ENCODE measurements around the gene CD44.

The CD44 gene

DNA sequence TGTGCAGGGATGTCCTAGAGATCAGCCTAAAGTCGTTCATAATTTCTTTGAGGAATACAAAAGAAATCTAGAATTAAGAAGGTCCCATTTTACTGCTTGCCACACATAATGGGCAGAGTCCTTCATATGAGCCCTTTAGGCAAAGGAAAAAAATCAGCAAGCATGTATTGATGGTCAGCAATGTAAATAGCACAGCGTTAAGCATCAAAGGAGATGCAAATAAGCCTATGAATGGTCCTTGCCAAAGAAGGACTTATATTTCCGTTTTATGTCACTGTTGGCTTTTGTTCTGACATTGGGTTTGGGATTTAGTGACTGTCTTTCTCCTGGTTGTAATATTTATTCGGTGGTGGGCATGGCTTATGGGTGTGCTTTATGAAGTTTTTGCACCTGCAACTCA lies 69.8 kb downstream of the CD44 start:
- no peak overlapping the region for H2AFZ ChIP-seq (ENCODE audit: low read length)
- H3K9ac ChIP-seq (ENCODE audit: low read length) = no peak overlapping the region
- H3F3A ChIP-seq (ENCODE audit: insufficient read depth, low read length) = no peaks in the 10 kb centered on the region
- no peaks in the 10 kb centered on the region for H3K4me1 ChIP-seq (ENCODE audit: insufficient read depth, low read length, severe bottlenecking)
- no peaks in the 10 kb centered on the region for H3K36me3 ChIP-seq (ENCODE audit: insufficient read depth, low read length)
- no peaks in the 10 kb centered on the region for H4K20me1 ChIP-seq (ENCODE audit: insufficient read depth, low read length)
- no peaks in the 10 kb centered on the region for H3K79me2 ChIP-seq (ENCODE audit: insufficient read depth, low read length)
- H3K9me2 ChIP-seq (ENCODE audit: low read depth, low read length) = no peaks in the 10 kb centered on the region
- H3K4me2 ChIP-seq (ENCODE audit: low read length) = no peak overlapping the region
- H3K9me3 ChIP-seq (ENCODE audit: low read length) = no peaks in the 10 kb centered on the region
- no peak overlapping the region for H3K27ac ChIP-seq (ENCODE audit: low read depth, low read length, poor library complexity, severe bottlenecking)
- TF ChIP-seq, protein P1, sequence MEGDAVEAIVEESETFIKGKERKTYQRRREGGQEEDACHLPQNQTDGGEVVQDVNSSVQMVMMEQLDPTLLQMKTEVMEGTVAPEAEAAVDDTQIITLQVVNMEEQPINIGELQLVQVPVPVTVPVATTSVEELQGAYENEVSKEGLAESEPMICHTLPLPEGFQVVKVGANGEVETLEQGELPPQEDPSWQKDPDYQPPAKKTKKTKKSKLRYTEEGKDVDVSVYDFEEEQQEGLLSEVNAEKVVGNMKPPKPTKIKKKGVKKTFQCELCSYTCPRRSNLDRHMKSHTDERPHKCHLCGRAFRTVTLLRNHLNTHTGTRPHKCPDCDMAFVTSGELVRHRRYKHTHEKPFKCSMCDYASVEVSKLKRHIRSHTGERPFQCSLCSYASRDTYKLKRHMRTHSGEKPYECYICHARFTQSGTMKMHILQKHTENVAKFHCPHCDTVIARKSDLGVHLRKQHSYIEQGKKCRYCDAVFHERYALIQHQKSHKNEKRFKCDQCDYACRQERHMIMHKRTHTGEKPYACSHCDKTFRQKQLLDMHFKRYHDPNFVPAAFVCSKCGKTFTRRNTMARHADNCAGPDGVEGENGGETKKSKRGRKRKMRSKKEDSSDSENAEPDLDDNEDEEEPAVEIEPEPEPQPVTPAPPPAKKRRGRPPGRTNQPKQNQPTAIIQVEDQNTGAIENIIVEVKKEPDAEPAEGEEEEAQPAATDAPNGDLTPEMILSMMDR (IDR thresholded peaks at IDR 0.05; ENCODE audit: low read length) = no peak
- TF ChIP-seq EZH2 (IDR thresholded peaks at IDR 0.05; ENCODE audit: borderline replicate concordance, low read length) = no peak
- H3K27me3 ChIP-seq (ENCODE audit: insufficient read depth, low read length) = no peaks in the 10 kb centered on the region; the same call in 1 of the 2 replicates
- H3K4me3 ChIP-seq (ENCODE audit: low read depth, low read length, poor library complexity, severe bottlenecking) = no peak overlapping the region

DNA sequence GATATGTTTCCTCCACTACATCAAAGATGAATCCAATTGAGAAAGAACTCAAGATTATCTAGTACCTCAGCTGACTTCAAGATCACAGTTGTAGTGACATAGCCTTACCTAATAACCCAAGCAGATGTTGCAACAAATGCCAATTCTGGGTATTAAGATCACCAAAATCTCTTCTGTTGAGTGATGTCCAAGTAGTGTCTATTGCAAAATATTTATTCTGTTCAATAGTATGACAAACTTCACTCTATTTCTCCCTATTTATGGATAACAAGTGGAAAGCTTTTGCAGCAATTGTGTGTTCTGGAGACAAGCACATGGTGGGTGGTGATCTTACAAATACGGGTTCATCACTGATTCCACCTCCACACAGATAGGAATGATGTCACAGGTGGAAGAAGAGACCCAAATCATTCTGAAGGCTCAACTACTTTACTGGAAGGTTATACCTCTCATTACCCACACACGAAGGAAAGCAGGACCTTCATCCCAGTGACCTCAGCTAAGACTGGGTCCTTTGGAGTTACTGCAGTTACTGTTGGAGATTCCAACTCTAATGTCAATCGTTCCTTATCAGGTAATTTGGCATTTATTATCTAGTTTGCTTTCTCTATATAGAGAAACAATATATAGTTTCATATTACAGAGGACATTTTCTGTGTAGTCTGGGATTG lies 72.0 kb downstream of the CD44 start:
- Histone ChIP-seq H3K27me3 (ENCODE audit: insufficient read depth, low read length) (no peaks in the 10 kb centered on the region; the same call in 1 of the 2 replicates), H3K4me1 (ENCODE audit: insufficient read depth, low read length, severe bottlenecking) (no peaks in the 10 kb centered on the region), H3K9me2 (ENCODE audit: low read depth, low read length) (no peaks in the 10 kb centered on the region), H2AFZ (ENCODE audit: low read length) (no peak overlapping the region), H3K4me3 (ENCODE audit: low read depth, low read length, poor library complexity, severe bottlenecking) (no peak overlapping the region), H3K9ac (ENCODE audit: low read length) (no peak overlapping the region), H4K20me1 (ENCODE audit: insufficient read depth, low read length) (no peaks in the 10 kb centered on the region), H3K4me2 (ENCODE audit: low read length) (no peak overlapping the region), H3K27ac (ENCODE audit: low read depth, low read length, poor library complexity, severe bottlenecking) (no peak overlapping the region), H3K79me2 (ENCODE audit: insufficient read depth, low read length) (no peaks in the 10 kb centered on the region), H3K9me3 (ENCODE audit: low read length) (no peaks in the 10 kb centered on the region), H3F3A (ENCODE audit: insufficient read depth, low read length) (no peaks in the 10 kb centered on the region), H3K36me3 (ENCODE audit: insufficient read depth, low read length) (no peaks in the 10 kb centered on the region)
- TF ChIP-seq, protein P1 (IDR thresholded peaks at IDR 0.05; ENCODE audit: low read length) = no peak
- no peak for TF ChIP-seq EZH2 (IDR thresholded peaks at IDR 0.05; ENCODE audit: borderline replicate concordance, low read length)

DNA sequence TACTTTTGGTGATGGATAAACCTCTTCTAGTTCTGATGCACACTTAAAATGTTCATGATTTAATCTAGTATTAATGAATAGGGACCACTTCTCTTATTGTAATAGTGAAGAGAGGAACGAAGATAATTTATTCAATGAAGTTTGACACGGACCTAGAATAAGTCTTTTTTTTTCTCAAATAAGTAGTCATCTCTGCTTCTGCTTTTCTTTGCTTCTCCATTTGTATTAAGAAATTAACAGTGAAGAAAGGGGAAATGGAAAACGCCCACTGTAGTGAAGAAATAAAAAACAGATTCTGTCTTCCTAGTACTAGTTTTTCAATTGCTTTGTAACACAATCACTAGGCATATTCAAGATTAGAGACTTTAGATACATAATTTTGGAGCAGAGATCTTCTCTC lies 73.0 kb downstream of the CD44 start:
- H4K20me1 ChIP-seq (ENCODE audit: insufficient read depth, low read length) = no peaks in the 10 kb centered on the region
- H3K9me3 ChIP-seq (ENCODE audit: low read length) = no peaks in the 10 kb centered on the region
- H3K36me3 ChIP-seq (ENCODE audit: insufficient read depth, low read length) = no peaks in the 10 kb centered on the region
- TF ChIP-seq, protein P1 (IDR thresholded peaks at IDR 0.05; ENCODE audit: low read length) = no peak
- TF ChIP-seq EZH2 (IDR thresholded peaks at IDR 0.05; ENCODE audit: borderline replicate concordance, low read length) = no peak
- no peaks in the 10 kb centered on the region for H3K4me1 ChIP-seq (ENCODE audit: insufficient read depth, low read length, severe bottlenecking)
- no peak overlapping the region for H2AFZ ChIP-seq (ENCODE audit: low read length)
- no peak overlapping the region for H3K4me2 ChIP-seq (ENCODE audit: low read length)
- H3K9me2 ChIP-seq (ENCODE audit: low read depth, low read length) = no peaks in the 10 kb centered on the region
- H3K9ac ChIP-seq (ENCODE audit: low read length) = no peak overlapping the region
- no peaks in the 10 kb centered on the region for H3K79me2 ChIP-seq (ENCODE audit: insufficient read depth, low read length)
- H3K27me3 ChIP-seq (ENCODE audit: insufficient read depth, low read length) = no peaks in the 10 kb centered on the region; the same call in 1 of the 2 replicates
- no peak overlapping the region for H3K4me3 ChIP-seq (ENCODE audit: low read depth, low read length, poor library complexity, severe bottlenecking)
- H3K27ac ChIP-seq (ENCODE audit: low read depth, low read length, poor library complexity, severe bottlenecking) = no peak overlapping the region
- H3F3A ChIP-seq (ENCODE audit: insufficient read depth, low read length) = no peaks in the 10 kb centered on the region
